NAMALWA (cell line): ENCODE measurements around the gene PARD3.
A peak's percentile ranks its signal among the peaks of the same experiment; 100 is the strongest.

Source experiments
- DNase-seq: peaks from one replicate; pipeline ENCODE4 v3.0.0-alpha.2; 2015; ENCODE audit warnings: low spot score

The PARD3 gene

DNA sequence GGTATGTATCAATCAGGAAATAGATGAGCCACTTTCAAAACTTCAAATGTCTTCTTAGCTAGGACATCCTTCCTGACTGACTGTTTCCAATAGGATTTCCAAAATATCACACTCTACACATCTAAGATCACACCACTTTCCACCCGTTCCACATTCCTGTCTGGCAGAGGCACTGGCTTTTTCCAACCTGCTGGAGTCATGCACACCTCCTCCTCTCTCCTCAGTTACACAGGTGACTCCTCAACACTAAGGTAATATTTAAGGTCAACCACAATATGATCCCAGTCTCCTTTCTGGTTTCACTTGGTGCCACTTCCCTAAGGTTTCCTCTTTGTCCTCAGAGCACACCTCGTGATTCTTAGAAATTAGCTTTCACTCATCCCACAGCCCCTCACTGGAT, 196.5 kb downstream of the PARD3 start:
- DNase-seq: no peak

DNA sequence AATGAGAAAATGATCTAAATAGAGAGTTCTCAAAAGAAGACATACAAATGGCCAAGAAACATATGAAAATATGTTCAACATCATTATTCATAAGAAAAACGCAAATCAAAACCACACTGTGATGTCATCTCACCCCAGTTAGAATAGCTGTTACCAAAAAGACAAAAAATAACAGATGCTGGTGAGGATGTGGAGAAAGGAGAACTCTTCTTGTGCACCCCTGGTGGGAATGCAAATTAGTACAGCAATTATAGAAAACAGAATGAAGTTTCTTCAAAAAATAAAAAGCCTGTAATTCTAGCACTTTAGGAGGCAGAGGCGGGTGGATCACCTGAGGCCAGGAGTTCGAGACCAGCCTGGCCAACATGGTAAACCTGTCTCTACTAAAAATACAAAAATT, 199.3 kb downstream of the PARD3 start:
- peak; percentile 76 for DNase-seq

DNA sequence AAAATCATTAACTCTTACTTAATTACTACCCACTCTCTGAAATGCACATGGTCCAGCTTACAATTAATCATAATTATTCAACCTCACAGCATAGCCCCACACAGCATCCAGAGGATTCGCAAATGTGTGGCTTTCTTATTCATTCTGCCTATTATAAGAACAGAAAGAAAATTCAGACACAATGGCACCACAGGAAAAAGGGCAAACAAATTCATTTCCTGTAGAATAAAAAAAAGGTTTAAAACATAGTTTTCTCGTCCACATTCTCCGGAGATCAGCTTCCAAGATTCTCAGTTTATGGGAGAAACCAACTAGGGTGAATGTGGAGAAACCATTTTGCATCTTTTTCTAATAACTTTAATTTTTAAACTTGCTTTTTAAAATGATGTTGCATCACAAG, 201.6 kb downstream of the PARD3 start:
- DNase-seq: no peak

DNA sequence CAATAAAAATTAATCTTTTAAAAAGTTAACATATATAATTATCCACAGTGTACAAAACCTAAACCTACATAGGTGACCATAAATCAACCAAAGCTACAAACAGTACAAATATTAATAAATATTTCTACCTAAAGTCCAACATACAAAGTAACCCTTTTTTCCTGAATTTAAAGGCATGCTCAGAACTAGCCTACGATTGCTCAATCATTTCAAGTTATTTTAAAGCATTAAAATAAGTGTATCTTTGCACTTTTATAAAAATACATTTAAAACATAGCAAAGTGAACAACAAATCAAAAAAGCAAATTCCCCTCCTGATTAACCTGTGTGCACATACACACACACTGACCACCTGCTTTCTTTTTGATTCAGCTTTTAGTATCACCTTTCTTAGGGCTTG, 202.2 kb downstream of the PARD3 start:
- DNase-seq: no peak

DNA sequence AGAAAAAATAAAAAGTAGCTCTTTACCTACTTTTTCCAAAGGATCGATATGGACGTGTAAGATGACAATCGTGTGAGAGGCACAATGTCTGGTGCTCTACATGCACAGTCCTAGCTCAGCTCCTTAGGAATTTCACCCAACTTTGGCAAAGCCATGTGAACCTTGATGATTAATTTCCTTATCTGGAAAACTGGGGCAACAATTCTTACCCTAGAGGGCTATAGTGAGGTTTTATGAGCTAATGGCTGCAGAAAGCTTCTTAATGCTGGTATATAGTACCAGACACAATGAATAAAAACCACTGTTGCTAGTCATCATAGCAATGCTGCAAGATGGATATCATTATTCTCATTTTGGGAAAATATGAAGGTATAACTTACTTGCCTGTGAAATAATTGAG, 202.7 kb downstream of the PARD3 start:
- no peak for DNase-seq

DNA sequence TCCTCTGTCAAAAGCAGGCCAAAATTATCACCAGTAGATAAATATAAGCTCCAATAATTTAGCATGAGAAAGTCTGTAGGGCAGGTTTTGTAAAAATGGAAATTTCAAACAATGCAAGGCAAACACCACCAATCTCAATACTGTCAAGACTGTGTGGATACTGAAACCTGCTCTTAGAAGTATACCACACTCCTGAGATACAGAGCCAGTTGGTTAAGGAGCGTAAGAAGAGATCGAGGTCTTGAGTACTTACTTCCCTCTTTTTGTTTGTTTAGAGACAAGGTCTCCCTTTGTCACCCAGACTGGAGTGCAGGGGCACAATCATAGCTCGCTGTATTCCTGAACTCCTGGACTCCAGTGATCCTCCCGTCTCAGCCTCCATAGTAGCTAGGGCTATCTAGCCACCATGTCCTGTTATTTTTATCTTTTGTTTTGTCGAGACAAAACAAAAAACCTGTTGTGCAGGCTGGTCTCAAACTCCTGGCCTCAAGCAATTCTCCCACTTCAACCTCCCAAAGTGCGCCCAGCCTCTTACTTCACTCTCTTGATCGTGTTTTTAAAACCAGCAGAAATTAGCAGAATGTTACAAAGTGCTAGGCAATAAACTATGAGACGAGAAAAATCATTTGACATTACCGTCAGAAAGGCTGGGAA, 205.7 kb downstream of the PARD3 start:
- DNase-seq: no peak

DNA sequence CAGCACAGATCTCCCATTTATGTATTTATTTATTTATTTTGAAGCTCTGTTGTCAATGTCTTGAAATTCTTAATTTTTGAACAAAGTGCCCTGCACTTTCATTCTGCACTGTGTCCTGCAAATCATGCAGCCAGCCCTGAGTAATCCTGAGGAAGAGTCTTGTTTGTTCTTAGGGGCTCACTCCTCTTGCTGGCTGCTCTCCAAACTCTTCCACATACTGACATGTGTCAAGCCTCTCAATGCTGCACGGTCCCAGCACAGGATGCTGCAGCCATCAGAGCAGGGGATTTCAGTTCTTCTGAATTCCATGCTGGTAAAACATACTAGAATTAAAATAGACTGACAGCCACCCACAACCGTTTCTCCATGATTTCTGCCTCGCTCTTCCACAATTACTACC, 207.2 kb downstream of the PARD3 start:
- no peak for DNase-seq

DNA sequence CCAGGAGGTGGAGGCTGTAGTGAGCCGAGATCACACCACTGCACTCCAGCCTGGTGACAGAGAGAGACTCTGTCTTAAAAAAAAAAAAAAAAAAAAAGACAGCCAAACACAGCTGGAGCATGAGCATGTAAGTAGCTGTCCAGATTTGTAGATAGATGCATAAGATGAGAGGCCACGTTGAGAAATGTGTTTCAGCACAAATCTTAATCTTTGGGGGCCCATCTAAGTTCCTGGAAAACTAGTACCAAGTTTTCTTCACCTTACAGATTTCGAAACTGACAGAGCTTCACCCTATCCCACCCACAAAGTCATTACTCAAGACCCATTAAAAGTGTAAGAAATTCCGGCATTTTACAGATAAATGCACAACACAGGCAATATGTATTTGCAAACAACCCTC, 208.2 kb downstream of the PARD3 start:
- no peak for DNase-seq

DNA sequence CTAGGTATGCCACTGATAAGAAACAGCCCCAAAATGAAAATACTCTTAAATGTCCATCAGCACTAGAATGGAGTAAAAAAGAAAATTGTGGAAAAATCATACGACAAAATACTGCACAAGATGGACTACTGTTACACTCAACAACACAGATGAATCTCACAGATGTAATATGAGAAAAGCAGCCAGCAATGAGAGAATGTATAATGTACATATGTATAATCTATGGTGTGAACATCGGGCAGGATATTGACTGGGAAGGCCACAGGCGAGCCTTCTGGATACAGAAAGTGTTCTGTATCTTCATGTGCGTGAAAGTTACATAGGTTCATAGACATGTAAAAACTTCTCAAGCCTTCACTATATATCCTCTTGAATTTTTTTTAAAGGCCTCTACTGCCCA, 212.6 kb downstream of the PARD3 start:
- no peak for DNase-seq

DNA sequence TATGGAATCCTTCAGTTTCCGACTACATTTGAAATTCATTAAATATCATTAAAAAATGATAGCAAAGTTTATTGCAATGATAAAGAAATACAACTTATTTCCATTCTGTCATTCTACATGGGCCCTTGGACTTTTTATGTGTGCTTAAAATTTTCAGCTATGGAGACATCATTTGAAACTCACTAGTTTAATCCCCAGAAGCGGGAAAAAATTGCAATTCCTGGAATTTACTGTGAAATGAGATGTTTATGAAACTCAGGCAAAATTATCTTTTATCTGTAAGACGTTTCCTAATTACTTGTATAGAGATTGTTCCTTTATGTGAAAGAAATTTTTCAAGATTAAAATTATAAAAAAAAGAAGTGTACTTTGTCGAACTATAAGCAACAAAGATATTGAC, 213.4 kb downstream of the PARD3 start:
- no peak for DNase-seq

DNA sequence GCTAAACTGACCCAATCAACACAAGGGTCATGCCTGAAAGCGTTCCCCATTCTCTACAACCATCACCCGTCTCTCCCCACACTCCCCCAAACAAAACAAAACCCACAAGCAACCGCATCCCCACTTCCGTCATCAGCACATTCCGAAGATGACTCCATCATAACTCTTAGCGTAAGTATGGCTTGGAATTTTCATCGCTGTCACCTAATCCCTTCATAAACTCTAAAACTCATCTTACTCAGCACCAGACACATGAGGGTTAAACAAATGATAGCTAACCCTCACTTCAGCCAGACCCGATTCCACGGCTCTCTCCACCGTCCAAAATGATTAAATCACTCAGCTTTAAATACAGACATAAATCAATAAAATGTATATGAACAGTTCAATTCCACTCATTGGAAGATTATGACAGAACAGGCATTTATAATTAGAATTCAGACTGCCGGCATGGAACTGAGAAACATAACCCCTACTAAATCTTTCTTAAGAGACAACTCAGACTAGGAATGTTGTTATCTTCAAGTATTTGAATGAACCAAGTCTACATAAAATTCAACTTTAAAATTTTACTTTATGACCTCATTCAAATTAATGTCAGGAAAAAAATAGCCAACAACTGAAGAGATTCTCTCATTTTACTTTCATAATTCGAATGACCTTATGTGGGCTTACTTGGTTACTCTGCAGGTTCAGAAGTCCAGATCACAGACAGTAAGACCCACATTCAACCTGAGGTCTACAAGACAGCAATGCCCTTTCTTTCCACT, 215.9 kb downstream of the PARD3 start:
- DNase-seq: no peak

DNA sequence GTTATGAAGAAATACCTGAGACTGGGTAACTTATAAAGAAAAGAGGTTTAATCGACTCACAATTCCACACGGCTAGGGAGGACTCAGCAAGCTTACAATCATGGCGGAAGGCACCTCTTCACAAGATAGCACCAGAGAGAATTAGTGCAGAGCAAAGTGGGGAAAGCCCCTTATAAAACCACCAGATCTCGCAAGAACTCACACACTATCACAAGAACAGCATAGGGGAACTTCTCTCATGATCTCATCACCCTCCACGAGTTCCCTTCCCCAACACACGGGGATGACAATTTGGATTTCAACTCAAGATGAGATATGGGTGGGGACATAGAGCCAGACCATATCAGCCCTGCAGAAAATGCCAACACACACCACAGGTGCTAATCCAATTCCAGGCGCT, 218.7 kb downstream of the PARD3 start:
- DNase-seq: no peak

DNA sequence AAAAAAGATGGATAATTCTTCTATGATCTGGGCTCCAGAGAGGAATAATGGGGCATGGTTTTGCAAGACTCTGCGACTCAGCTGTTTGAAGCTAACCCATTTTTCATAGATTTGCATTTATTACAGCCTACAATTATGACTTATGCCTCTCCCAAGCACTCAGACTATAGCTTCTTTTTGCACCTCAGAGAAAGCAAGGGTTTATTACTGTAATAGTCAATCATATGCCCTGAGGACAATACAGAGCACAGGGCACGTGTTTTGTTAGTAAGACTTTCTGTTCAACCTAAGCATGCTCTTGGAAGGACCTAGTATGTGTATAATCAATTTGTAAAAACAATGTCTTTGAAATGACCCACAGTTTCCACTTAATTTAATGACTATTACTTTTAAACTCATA, 221.2 kb downstream of the PARD3 start:
- no peak for DNase-seq

DNA sequence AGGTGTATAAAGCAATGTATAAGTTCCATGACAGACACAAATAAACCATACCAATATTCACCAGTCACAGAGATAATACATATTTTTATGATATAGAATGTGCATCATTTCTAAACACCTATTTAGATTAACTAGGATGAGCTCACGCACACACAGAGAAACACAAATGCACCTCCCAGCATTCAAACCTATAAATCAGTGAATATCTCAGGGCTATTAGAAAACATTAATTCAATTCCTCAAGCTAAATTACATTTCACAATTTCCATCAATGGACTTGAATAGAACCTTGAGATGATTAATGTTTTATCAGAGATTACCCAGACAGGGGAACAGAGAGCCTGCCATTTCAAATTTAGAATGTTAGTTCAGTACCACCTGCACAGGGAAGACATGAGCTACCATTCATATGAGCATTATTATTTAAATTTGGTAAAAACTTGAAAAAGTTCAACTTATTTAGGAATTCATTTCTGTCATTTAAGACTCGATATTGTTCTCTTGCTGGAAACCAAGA, 221.7 kb downstream of the PARD3 start:
- DNase-seq: no peak

DNA sequence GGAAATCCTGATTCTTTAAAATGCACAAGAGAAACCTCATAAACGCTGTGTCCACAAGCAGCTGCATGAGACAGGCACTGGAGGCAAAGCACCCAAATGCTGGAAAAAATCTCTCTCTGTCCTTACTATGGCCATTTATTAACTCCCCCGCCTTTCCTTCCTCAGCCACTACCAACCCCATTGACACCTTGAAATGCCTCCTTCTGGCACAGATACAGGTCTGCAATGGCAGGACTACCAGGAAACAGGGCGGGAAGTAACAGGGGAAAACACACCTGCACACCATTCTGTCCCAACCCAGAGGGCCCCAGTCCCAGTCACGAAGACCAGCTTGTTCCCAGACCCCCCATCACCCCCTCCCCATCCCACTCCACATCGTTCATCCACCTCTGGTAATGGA, 224.3 kb downstream of the PARD3 start:
- DNase-seq: no peak

DNA sequence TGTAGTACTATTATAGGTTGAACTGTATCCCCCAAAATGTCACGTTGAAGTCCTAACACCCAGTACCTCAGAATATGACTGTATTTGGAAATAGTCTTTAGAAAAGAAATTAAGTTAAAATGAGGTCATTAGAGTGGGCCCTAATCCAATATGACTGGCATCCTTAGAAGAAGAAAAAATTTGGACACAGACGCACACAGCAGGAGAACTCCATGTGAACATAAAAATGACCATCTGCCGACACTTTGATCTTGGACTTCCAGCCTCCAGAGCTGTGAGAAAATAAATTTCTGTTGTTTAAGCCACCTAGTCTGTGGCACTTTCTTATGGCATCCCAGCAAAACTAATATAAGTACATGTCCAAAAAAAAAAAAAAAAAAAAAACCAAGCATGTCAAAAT, 225.8 kb downstream of the PARD3 start:
- no peak for DNase-seq

DNA sequence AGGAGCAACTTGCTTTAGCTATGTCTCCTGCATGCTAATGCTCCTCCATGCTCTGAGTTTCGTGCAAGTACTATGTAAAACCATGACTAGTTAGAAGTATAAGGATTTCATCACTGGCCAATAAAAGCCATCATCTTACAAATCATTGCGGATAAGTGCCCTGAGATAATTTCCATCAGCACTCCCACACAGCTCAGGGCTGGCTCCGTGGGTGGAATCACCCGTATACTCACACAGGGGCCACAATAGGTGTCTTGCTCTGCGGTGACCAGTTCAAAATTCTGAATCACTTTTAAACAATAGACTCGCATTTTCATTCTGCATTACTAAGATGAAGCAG, 227.4 kb downstream of the PARD3 start:
- no peak for DNase-seq

DNA sequence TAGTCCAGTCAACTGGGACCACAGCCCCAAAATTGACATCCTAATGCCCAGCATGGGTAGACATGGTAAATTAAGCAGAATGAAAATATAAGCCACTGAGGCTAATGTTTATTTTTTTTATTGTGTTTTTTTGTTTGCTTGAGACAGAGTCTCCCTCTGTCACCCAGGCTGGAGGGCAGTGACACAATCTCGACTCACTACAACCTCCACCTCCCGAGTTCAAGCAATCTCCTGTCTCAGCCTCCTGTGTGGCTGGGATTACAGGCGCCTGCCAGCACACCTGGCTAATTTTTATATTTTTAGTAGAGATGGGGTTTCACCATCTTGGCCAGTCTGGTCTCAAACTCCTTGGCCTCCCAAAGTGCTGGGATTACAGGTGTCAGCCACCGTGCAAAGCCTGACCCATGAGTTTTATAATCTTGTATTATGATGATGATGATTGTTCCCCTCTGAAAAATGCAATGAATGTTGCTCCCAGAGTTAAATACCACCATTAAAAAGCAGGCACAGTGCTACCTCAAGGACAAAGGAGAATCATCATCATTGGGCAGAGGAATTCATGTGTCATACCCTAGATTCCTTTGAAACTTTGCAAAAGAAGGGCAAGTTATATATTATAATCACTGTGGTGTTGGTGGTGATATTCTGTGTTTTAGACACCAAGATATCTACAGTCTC, 228.0 kb downstream of the PARD3 start:
- no peak for DNase-seq

DNA sequence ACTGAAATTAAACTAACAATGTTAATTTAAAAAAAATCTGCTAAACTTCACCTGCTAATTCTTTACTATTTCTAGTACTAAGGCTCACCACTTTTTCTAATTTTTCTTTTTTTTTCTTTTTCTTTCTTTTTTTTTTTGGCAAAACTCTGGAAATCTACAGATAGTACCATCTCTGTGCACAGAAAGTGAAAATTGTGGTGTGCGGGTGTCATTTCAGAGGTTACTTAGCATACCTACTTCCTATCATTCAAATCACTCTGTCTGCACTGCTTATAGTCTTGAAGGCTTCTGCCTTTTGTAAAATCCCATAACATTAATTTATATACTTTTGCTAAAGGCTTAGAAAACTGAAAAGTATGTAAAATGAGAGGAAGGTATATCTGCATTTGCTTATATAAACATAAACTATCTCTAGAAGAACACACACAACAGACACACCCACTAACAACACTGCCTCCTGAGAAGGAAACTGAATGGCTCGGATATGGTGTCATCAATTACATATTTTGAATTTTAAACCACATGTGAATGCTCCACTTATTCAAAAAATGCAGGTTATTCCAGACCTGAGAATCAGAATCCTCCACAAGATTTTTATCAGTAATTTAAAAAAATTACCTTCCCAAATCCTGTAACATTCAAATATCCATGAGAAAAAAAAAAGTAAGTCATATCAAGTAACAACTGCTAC, 229.5 kb downstream of the PARD3 start:
- no peak for DNase-seq

DNA sequence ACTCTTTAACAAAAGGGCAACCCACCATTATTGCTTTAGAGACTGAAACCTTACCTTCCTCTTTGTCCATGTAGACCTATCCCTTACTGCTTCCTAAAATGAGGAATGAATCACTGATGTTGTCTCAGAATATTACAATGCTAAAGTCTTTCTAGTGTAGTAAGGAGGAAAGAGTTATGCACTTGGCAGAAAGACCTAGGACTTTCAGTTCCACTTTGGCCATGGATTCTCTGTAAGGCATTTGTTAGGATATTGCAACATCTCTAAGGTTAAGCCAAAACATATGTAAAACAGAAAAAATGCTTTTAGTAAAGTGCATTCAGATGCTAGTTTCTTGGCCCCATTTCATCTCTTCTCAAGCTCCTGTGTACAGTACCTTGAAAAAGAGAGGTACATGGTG, 230.9 kb downstream of the PARD3 start:
- DNase-seq: no peak

DNA sequence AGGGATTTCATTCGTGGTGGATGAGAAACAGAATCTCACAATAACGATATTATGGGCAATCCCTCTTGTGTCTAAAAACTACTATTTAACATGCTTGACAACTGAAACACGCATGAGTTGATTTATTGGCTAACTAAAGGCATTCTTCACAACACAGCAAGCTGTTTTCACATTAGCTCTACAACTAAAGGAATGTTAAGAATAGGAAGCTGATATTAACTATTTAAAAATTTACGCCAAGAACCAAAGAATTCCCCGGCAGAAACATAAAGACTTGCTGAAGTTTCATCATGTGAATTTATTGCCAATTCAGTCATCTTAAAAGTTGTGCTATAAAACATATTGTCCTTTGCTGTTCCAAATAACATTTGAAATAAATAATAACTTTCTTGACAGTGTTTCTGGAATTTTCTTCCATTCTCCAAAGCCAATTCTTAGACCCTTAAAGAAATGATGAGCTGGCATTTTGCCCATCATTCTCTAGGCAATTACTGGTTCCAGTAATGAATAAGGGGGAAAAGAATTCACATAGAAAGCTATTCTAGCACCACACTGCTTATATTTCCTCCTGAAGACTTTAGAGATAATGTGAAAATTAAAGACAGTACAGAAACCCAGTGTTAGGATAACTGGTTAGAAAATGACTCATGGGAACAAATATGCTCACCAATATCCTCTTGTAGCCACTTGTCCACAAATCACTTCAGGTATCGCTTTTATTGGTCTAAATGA, 233.1 kb downstream of the PARD3 start:
- no peak for DNase-seq

DNA sequence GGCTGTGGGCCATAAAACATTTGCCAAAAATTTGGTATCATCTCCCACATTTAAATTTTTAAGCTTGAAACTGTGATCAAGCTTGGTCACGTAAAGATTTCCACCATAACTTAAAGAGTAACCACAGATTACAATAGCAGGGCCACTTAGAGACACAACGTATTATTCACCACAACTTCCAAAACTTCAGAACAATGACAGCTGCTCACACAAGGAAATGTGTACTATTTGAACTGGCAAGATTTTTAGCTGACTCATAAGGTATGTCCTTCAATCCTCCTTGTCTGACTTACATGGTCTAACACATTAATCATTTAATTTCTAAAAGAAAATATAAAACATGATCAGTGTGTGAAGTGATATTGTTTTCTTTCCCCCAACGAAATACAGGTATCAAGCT, 234.5 kb downstream of the PARD3 start:
- no peak for DNase-seq
